Esophagus squamous epithelium (tissue), 5 donors: ENCODE data around the gene MYL2. TPM values are rescaled to one million over a fixed set of nuclear protein-coding genes. Genes with fewer than 3 reads are reported as not detected.

Experiments used
- DNase-seq: peaks from one replicate; lab custom pipeline; 2025; lab: John Stamatoyannopoulos, UW
- H3K27ac ChIP-seq, 4 donors: fragments of 200-600 bp; sonication (generic); one replicate each; pipeline ENCODE4 v1.5.1; 2016 to 2019; ENCODE audit warnings: mild to moderate bottlenecking in 1 of 4
- H3K27me3 ChIP-seq, 4 donors: fragments of 200-600 bp; sonication (generic); 1 replicate in 3 of 4; 2 replicates in 1 of 4; pipeline versions ENCODE4 v1.5.1 to v1.6.0; 2017 to 2021; ENCODE audit warnings: antibody characterized with exemption in 1 of 4
- H3K36me3 ChIP-seq, 3 donors: fragments of 200-600 bp; sonication (generic); one replicate each; pipeline ENCODE4 v1.5.1; 2016 to 2019
- H3K4me1 ChIP-seq, 3 donors: fragments of 200-600 bp; sonication (generic); one replicate each; pipeline ENCODE4 v1.5.1; 2017 to 2019
- H3K4me3 ChIP-seq, 4 donors: fragments of 200-600 bp; sonication (generic); 1 replicate in 3 of 4; 2 replicates in 1 of 4; pipeline ENCODE4 v1.5.1; 2016 to 2019; ENCODE audit warnings: mild to moderate bottlenecking in 2 of 4, moderate library complexity in 1 of 4
- H3K9me3 ChIP-seq, 3 donors: fragments of 200-600 bp; sonication (generic); one replicate each; pipeline ENCODE4 v1.5.1; 2016 to 2019
- CTCF ChIP-seq, 6 experiments: fragments of 450-650 bp in 4 of 6; fragments of 200-600 bp in 2 of 6; sonication (generic) in 2 of 6; IDR thresholded peaks; one replicate each; pipeline ENCODE4 v1.5.1; 2016 to 2019; ENCODE audit warnings: antibody characterized with exemption in 6 of 6, mild to moderate bottlenecking in 4 of 6, moderate library complexity in 4 of 6
- POLR2A ChIP-seq, 4 donors: fragments of 450-650 bp; IDR thresholded peaks; one replicate each; pipeline ENCODE4 v1.6.1; 2017; ENCODE audit warnings: antibody characterized with exemption in 4 of 4, mild to moderate bottlenecking in 4 of 4, moderate library complexity in 3 of 4
- WGBS, 2 donors: methylation state at CpG; one replicate each; pipeline ENCODE4 v1.1.5; 2018; 5-methylcytosine and 5-hydroxymethylcytosine counted together
- intact Hi-C: fragments of 100-400 bp; cut with DNase I; formaldehyde crosslinking; loops from one replicate; pipeline ENCODE4 v1.15.0; 2022
- total RNA-seq, 4 donors: library from RNA; depleted of rRNA; stranded (reverse); fragments of >200 nt; gene quantifications; one replicate each; pipeline ENCODE4 v1.1.0, GENCODE V29; 2016
- donor health status: DM: yes; HTN: yes; CAD: no.

MYL2 gene
- total RNA-seq, 4 donors from 2014 or later = not detected

GRCh38 chr12:110917467-110917866 is 2.9 kb downstream of the MYL2 start:
- Histone ChIP-seq H3K27ac (no peak overlapping the region), H3K4me1 (no peaks in the 10 kb centered on the region), H3K4me3 (no peak overlapping the region), H3K27me3 (peaks cover 0 to 64% (median 3%) of the 10 kb centered on the region in 4 donors), H3K9me3 (no peaks in the 10 kb centered on the region), H3K36me3 (no peaks in the 10 kb centered on the region)
- no peak for TF ChIP-seq CTCF (IDR thresholded peaks at IDR 0.05)
- no peak for TF ChIP-seq POLR2A (IDR thresholded peaks at IDR 0.05)
- DNase-seq = no peak
- 31 to 32% methylated on average over 5 of the region's 5 CpGs for WGBS, 2 donors
- intact Hi-C loops = no loop called here

DNA sequence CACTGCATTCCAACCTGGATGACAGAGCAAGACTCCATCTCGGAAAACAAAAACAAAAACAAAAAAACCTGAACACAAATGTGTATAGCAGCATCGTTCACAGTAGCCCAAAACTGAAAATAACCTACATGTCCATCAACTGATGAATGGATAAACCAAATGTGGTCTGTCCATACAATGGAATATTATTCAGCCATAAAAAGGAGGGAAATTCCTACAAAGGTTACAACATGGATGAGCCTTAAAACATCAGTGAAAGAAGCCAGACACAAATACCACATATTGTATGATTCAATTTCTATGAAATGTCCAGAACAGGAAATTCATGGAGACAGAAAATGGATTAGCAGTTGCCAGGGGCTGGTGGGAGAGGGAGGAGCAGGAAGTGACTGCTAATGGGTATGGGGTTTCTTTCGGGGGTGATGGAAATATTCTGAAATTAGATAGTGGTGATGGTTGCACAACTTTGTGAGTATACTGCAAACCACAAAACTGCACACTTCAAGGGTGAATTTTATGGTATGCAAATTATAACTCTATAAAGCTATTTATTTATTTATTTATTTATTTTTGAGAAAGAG is 4.0 kb downstream of the MYL2 start:
- intact Hi-C loops = no loop called here
- Histone ChIP-seq H3K4me3 (no peak overlapping the region), H3K27me3 (peaks cover 0 to 58% (median 3%) of the 10 kb centered on the region in 4 donors), H3K9me3 (no peaks in the 10 kb centered on the region), H3K36me3 (no peaks in the 10 kb centered on the region), H3K27ac (no peak overlapping the region), H3K4me1 (no peaks in the 10 kb centered on the region)
- no peak for DNase-seq
- 83 to 87% methylated on average over 3 of the region's 3 CpGs for WGBS, 2 donors
- TF ChIP-seq CTCF (IDR thresholded peaks at IDR 0.05) = no peak
- TF ChIP-seq POLR2A (IDR thresholded peaks at IDR 0.05) = no peak

DNA sequence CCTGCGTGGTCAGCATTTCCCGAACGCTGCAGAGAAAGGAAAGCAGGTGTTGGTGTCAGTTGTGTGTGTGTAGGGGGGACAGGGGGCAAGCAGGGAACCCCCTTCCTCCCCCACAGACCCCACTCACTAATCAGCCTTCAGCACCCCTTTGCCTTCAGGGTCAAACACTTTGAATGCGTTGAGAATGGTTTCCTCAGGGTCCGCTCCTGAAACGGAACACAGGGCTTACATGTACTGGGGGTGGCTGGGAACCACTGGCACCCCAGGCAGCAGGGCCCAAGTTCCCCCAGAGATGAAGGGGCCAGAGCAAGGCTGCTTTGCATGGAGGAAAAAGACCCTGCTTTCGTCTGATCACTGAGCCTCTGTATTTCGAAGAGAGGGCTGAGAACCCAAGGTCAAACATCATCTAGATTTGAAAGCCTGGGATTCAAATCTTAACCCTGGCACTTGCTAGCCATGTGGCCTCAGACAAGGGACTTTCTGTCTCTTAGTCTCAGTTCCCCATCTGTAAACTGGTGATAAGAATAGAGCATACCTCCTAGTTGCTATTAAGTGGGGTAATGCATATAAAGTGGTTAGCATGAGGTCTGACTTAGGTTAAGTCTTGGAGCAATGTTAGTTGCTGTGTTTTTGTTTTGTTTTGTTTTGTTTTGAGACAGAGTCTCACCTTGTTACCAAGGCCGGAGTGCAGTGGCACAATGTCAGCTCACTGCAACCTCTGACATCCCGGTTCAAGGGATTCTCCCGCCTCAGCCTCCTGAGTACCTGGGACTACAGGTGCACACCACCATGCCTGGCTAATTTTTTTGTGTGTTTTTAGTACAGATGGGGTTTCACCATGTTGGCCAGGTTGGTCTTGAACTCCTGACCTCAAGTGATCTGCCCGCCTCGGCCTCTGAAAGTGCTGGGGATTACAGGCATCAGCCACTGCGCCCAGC is 7.0 kb downstream of the MYL2 start:
- Histone ChIP-seq H3K4me3 (no peak overlapping the region), H3K4me1 (no peaks in the 10 kb centered on the region), H3K36me3 (no peaks in the 10 kb centered on the region), H3K27ac (no peak overlapping the region), H3K9me3 (no peaks in the 10 kb centered on the region), H3K27me3 (peaks cover 0 to 32% (median 0%) of the 10 kb centered on the region in 4 donors)
- intact Hi-C loops = no loop called here
- TF ChIP-seq CTCF (IDR thresholded peaks at IDR 0.05) (no peak), POLR2A (IDR thresholded peaks at IDR 0.05) (no peak)
- DNase-seq = no peak
- 66 to 75% methylated on average over 12 to 14 of the region's 14 CpGs for WGBS, 2 donors

GRCh38 chr12:110912263-110912662 is 8.1 kb downstream of the MYL2 start:
- no peaks in the 10 kb centered on the region for H3K4me1 ChIP-seq
- no peaks in the 10 kb centered on the region for H3K36me3 ChIP-seq
- no peak overlapping the region for H3K27ac ChIP-seq
- no peaks in the 10 kb centered on the region for H3K9me3 ChIP-seq
- TF ChIP-seq POLR2A (IDR thresholded peaks at IDR 0.05) (no peak), CTCF (IDR thresholded peaks at IDR 0.05) (no peak)
- no peak for DNase-seq
- intact Hi-C loops = no loop called here
- WGBS, 2 donors = 85 to 98% methylated on average over 5 to 6 of the region's 6 CpGs
- peaks cover 0 to 22% (median 0%) of the 10 kb centered on the region in 4 donors for H3K27me3 ChIP-seq
- no peak overlapping the region for H3K4me3 ChIP-seq
